ENCODE measurements around the gene CDH1. TPM values are rescaled to one million over a fixed set of nuclear protein-coding genes. Genes with fewer than 3 reads are reported as not detected.

Gene CDH1
- total RNA-seq, 3 donors from 2014 or later (not counting 1 experiment from before 2014, with no cell fraction given), result 0.50 TPM; not detected in 2

DNA sequence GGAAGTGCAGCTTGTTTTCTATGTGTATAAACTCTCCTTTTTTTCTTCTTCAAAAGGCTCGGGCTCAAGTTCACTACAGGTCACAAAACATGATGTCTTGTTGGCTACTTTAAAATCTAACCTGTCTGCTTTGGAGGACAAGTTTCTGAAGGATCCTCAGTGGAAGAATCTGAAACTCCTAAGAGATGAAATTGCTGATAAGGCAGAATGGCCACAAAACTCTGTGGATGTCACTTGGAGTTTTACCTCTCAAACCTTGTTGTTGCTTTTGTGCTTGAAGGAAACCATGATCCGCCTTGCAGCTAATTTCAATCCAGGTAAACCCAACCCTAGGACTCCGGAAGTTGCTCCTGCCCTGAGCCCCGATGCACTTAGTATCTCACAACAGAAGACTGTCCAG, 122.7 kb downstream of the CDH1 start:
- H3K4me3 ChIP-seq (ENCODE audit: low read length), result no peak overlapping the region
- no peak for DNase-seq
- no peak overlapping the region for H3K4me3 Mint-ChIP-seq
- ATAC-seq, result no peak
- intact Hi-C loops (cut with micrococcal nuclease), result no loop called here
- H3K9me3 ChIP-seq (ENCODE audit: control insufficient read depth, insufficient read depth, low read length), result no peaks in the 10 kb centered on the region
- no peaks in the 10 kb centered on the region for H3K4me1 ChIP-seq (ENCODE audit: control insufficient read depth, insufficient read depth, low read length)
- 94% methylated on average over 4 of the region's 4 CpGs for WGBS (ENCODE audit: insufficient coverage)
- H3K27me3 ChIP-seq (ENCODE audit: control insufficient read depth, insufficient read depth, low read length), result no peaks in the 10 kb centered on the region
- H3K4me1 Mint-ChIP-seq, result peaks cover 5 to 20% of the 10 kb centered on the region in 2 donors
- no peak overlapping the region for H3K27ac ChIP-seq (ENCODE audit: low read length)
- TF ChIP-seq, protein P1, sequence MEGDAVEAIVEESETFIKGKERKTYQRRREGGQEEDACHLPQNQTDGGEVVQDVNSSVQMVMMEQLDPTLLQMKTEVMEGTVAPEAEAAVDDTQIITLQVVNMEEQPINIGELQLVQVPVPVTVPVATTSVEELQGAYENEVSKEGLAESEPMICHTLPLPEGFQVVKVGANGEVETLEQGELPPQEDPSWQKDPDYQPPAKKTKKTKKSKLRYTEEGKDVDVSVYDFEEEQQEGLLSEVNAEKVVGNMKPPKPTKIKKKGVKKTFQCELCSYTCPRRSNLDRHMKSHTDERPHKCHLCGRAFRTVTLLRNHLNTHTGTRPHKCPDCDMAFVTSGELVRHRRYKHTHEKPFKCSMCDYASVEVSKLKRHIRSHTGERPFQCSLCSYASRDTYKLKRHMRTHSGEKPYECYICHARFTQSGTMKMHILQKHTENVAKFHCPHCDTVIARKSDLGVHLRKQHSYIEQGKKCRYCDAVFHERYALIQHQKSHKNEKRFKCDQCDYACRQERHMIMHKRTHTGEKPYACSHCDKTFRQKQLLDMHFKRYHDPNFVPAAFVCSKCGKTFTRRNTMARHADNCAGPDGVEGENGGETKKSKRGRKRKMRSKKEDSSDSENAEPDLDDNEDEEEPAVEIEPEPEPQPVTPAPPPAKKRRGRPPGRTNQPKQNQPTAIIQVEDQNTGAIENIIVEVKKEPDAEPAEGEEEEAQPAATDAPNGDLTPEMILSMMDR (IDR thresholded peaks at IDR 0.05), result no peak
- no peaks in the 10 kb centered on the region for H3K27me3 Mint-ChIP-seq (ENCODE audit: low read depth in 2 of 2)
- no peaks in the 10 kb centered on the region for H3K36me3 Mint-ChIP-seq
- H3K27ac Mint-ChIP-seq, result no peak overlapping the region
- no peaks in the 10 kb centered on the region for H3K9me3 Mint-ChIP-seq
- peaks cover 17% of the 10 kb centered on the region for H3K36me3 ChIP-seq (ENCODE audit: control insufficient read depth, insufficient read depth, low read length)

DNA sequence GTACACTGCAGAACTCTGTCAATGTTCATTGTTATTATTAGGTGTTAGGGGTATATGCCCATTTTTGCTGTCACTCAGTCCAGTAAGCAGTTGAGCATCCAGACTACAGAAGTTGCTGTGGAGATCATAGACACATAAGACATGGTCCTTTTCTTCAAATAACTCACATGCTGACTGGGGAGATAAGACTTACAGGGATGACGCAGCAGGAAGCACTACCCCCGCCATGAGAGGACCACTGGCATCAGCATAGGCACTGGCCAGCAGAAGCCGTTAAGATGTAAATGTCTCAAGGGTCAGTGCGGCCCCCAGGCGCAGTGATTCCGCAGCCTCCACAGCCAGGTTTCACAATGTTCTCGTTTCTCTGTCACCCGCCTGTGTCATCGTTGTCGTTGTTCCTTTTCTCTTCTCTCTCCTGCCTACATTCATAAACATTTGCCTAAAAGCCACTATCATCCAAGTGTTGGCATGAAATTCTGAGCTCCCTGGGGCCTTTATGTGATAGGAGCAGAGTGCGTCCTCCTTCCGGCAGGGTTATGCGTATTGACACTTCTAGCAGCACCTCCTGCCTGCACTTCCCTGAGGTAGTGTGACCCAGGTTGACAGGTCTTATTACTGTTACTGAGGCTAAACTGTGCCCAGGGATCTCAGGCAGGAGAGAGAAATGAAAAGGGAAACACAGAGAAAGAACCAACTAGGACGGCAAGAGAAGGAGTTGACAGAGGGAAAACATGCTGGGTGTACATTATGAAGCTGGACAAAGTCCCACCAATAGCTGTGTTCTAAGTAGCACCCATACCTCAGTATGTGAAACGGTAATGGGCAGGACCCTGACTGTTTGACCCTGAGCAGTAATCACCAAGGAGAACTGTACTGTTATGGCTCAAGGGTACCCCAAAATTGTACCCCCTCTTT, 124.1 kb downstream of the CDH1 start:
- H3K9me3 Mint-ChIP-seq, result no peaks in the 10 kb centered on the region
- Histone ChIP-seq H3K27ac (ENCODE audit: low read length) (no peak overlapping the region), H3K9me3 (ENCODE audit: control insufficient read depth, insufficient read depth, low read length) (no peaks in the 10 kb centered on the region), H3K4me1 (ENCODE audit: control insufficient read depth, insufficient read depth, low read length) (no peaks in the 10 kb centered on the region), H3K4me3 (ENCODE audit: low read length) (no peak overlapping the region), H3K27me3 (ENCODE audit: control insufficient read depth, insufficient read depth, low read length) (no peaks in the 10 kb centered on the region), H3K36me3 (ENCODE audit: control insufficient read depth, insufficient read depth, low read length) (peaks cover 17% of the 10 kb centered on the region)
- no peak overlapping the region for H3K27ac Mint-ChIP-seq
- H3K36me3 Mint-ChIP-seq, result no peaks in the 10 kb centered on the region
- intact Hi-C loops (cut with micrococcal nuclease), result no loop called here
- ATAC-seq (no peak), DNase-seq (no peak)
- no peak overlapping the region for H3K4me3 Mint-ChIP-seq
- H3K27me3 Mint-ChIP-seq (ENCODE audit: low read depth in 2 of 2), result no peaks in the 10 kb centered on the region
- peaks cover 5 to 15% of the 10 kb centered on the region in 2 donors for H3K4me1 Mint-ChIP-seq
- TF ChIP-seq, protein P1 (IDR thresholded peaks at IDR 0.05), result no peak
- WGBS (ENCODE audit: insufficient coverage), result 98% methylated on average over 15 of the region's 15 CpGs

DNA sequence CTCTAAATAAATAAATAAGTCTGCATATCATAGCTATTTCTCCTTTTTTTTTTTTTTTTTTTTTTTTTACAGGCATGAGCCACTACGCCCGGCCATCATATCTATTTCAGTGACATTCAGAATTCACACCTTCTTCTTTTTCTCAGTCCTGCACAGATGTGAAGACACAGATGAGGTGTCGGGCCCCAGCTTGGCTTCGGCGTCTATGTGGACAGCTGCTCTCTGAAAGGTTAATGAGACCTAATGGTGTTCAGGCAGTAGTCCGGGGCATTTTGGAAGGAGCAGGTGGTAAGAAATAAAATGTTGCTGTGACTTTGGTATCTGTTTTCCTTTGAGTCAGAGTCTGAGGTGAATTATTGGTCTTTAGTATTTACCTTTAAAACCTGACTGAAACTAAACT, 129.8 kb downstream of the CDH1 start:
- Histone ChIP-seq H3K27ac (ENCODE audit: low read length) (no peak overlapping the region), H3K27me3 (ENCODE audit: control insufficient read depth, insufficient read depth, low read length) (no peaks in the 10 kb centered on the region), H3K4me1 (ENCODE audit: control insufficient read depth, insufficient read depth, low read length) (no peaks in the 10 kb centered on the region), H3K36me3 (ENCODE audit: control insufficient read depth, insufficient read depth, low read length) (peaks cover 4% of the 10 kb centered on the region), H3K4me3 (ENCODE audit: low read length) (no peak overlapping the region), H3K9me3 (ENCODE audit: control insufficient read depth, insufficient read depth, low read length) (no peaks in the 10 kb centered on the region)
- no peaks in the 10 kb centered on the region for H3K27me3 Mint-ChIP-seq (ENCODE audit: low read depth in 2 of 2)
- H3K36me3 Mint-ChIP-seq, result no peaks in the 10 kb centered on the region
- DNase-seq (no peak), ATAC-seq (no peak)
- 85% methylated on average over 6 of the region's 6 CpGs for WGBS (ENCODE audit: insufficient coverage)
- H3K9me3 Mint-ChIP-seq, result no peaks in the 10 kb centered on the region
- TF ChIP-seq, protein P1 (IDR thresholded peaks at IDR 0.05), result no peak
- H3K4me1 Mint-ChIP-seq, result peaks cover 0 to 5% of the 10 kb centered on the region in 2 donors
- intact Hi-C loops (cut with micrococcal nuclease), result no loop called here
- no peak overlapping the region for H3K4me3 Mint-ChIP-seq
- no peak overlapping the region for H3K27ac Mint-ChIP-seq
